GM12878 (cell line): Measurements from ENCODE around the gene GORASP1. TPM values are rescaled to one million over a fixed set of nuclear protein-coding genes. Genes with fewer than 3 reads are reported as not detected.
A peak's percentile ranks its signal among the peaks of the same experiment; 100 is the strongest.

Experiments
- CREM ChIP-seq: IDR thresholded peaks from 2 replicates; pipeline ENCODE4 v1.6.1; 2014; ENCODE audit warnings: antibody characterized with exemption, low read depth
- DPF2 ChIP-seq: fragments of 450-650 bp; IDR thresholded peaks from 2 replicates; pipeline ENCODE4 v1.6.1; 2017; ENCODE audit warnings: mild to moderate bottlenecking
- EED ChIP-seq: sonication (generic); IDR thresholded peaks from 2 replicates; pipeline ENCODE4 v1.6.1; 2016; ENCODE audit warnings: antibody characterized with exemption, low read depth
- IKZF1 ChIP-seq: fragments of 450-650 bp; conservative IDR thresholded peaks from 2 replicates; pipeline ENCODE4 v1.6.1; 2017; ENCODE audit warnings: antibody characterized with exemption, mild to moderate bottlenecking
- IKZF2 ChIP-seq, 2 experiments: fragments of 450-650 bp; IDR thresholded peaks; 2 replicates each; pipeline ENCODE4 v1.6.1; 2017; ENCODE audit warnings: mild to moderate bottlenecking in 2 of 2, moderate library complexity in 2 of 2
- NR2F1 ChIP-seq: fragments of 450-650 bp; conservative IDR thresholded peaks from 2 replicates; pipeline ENCODE4 v1.6.1; 2017; ENCODE audit warnings: mild to moderate bottlenecking
- SKIL ChIP-seq: fragments of 450-650 bp; IDR thresholded peaks from 2 replicates; pipeline ENCODE4 v1.6.1; 2017; ENCODE audit warnings: mild to moderate bottlenecking, low read depth, inconsistent platforms; ENCODE audit not compliant: poor library complexity, severe bottlenecking
- SREBF1 ChIP-seq: IDR thresholded peaks from 2 replicates; pipeline ENCODE4 v1.6.1; 2012; ENCODE audit warnings: mild to moderate bottlenecking, low read length
- SRF ChIP-seq, 2 experiments: IDR thresholded peaks; 2 replicates each; pipeline ENCODE4 v1.6.1; 2011; ENCODE audit warnings: low read depth in 2 of 2, low read length in 2 of 2, mild to moderate bottlenecking in 1 of 2, moderate library complexity in 1 of 2
- TAF1 ChIP-seq: IDR thresholded peaks from 2 replicates; pipeline ENCODE4 v1.6.1; 2011; ENCODE audit warnings: mild to moderate bottlenecking, low read depth, low read length, borderline replicate concordance
- ZNF384 ChIP-seq: IDR thresholded peaks from 2 replicates; pipeline ENCODE4 v1.6.1; 2012; ENCODE audit warnings: low read depth, mild to moderate bottlenecking, low read length, improper control_type of control experiment, borderline replicate concordance
- polyA plus RNA-seq, 11 experiments: library from polyadenylated mRNA; depleted of rRNA in 4 of 11; unstranded in 6 of 11; stranded (reverse) in 5 of 11; fragments of >200 nt; fragmentation: Nextera tagmentation in 4 of 11; fragmentation: Illumina TruSeq in 1 of 11; extraction: Ambion mirVana in 4 of 11; extraction: Trizol in 1 of 11; gene quantifications; 1 replicate in 1 of 11; 2 replicates in 10 of 11; pipeline versions ENCODE4 v1.2.1 to v1.2.3, GENCODE V29; 2011 to 2016; ENCODE audit warnings: inconsistent platforms in 2 of 11, missing spikeins in 2 of 11, low read depth in 1 of 11
- total RNA-seq, 4 experiments: library from RNA; depleted of rRNA in 3 of 4; stranded (reverse); fragments of >200 nt in 3 of 4; fragmentation: Illumina TruSeq in 1 of 4; extraction: Trizol in 1 of 4; gene quantifications; 2 replicates each; pipeline versions ENCODE4 v1.2.1 to v1.2.3, GENCODE V29; 2013 to 2021

GORASP1 gene
- total and polyA plus RNA-seq, 10 of the 15 experiments (the other 5 are each of a cell fraction or from before 2014, with no cell fraction given) = 3.6 to 32.7 (median 23.2) TPM

GRCh38 chr3:39150803-39151631 is 43.6 kb upstream of the GORASP1 start (continued):
- no peak for TF ChIP-seq ZNF384
- TF ChIP-seq IKZF1 = peak; percentile 45; the same call in 1 of the 2 replicates
- TF ChIP-seq NR2F1 = no peak
- TF ChIP-seq EED = no peak; the same call in 1 of the 2 replicates
- no peak for TF ChIP-seq SRF (IDR thresholded peaks at IDR 0.05; ENCODE audit: low read depth in 2 of 2, low read length in 2 of 2)
- TF ChIP-seq IKZF2 (IDR thresholded peaks at IDR 0.05) = peak in 1 of 2 experiments; percentile 29; a peak in 1 of 4 replicates
- TF ChIP-seq SKIL = peak; percentile 93
- no peak for TF ChIP-seq SREBF1
- TF ChIP-seq TAF1 = no peak
- 0 out of 2 replicates have a peak, but pooled peaks have one; percentile 50 for TF ChIP-seq CREM
- 0 out of 2 replicates have a peak, but pooled peaks have one; percentile 38 for TF ChIP-seq DPF2
